Liver (tissue), 9 donors: ENCODE results near the gene SRSF2. TPM values are rescaled to one million over a fixed set of nuclear protein-coding genes. Genes with fewer than 3 reads are reported as not detected.

Experiments used
- DNase-seq: peaks from one replicate; pipeline ENCODE4 v3.0.0-alpha.2; 2017; ENCODE audit warnings: low spot score
- H3K27ac ChIP-seq, 2 donors: one replicate each; pipeline ENCODE4 v1.7.0; 2013; ENCODE audit warnings: inconsistent platforms in 2 of 2, low read length in 2 of 2, control low read depth in 1 of 2, low read depth in 1 of 2, mild to moderate bottlenecking in 1 of 2
- H3K27me3 ChIP-seq, 4 donors: one replicate each; pipeline versions ENCODE4 v1.6.1 to v1.7.0; 2013; ENCODE audit warnings: low read length in 3 of 4, inconsistent platforms in 1 of 4, mild to moderate bottlenecking in 1 of 4, moderate library complexity in 1 of 4; ENCODE audit not compliant: control insufficient read depth in 4 of 4, insufficient read depth in 4 of 4
- H3K36me3 ChIP-seq, 4 donors: one replicate each; pipeline versions ENCODE4 v1.6.1 to v1.7.0; 2013; ENCODE audit warnings: low read length in 3 of 4, mild to moderate bottlenecking in 3 of 4, low read depth in 1 of 4, moderate library complexity in 1 of 4; ENCODE audit not compliant: control insufficient read depth in 4 of 4, insufficient read depth in 3 of 4
- H3K4me1 ChIP-seq, 4 donors: one replicate each; pipeline versions ENCODE4 v1.6.1 to v1.7.0; 2013; ENCODE audit warnings: low read length in 3 of 4, mild to moderate bottlenecking in 3 of 4, moderate library complexity in 1 of 4; ENCODE audit not compliant: control insufficient read depth in 4 of 4, insufficient read depth in 4 of 4
- H3K4me3 ChIP-seq, 3 donors: one replicate each; pipeline versions ENCODE4 v1.6.1 to v1.7.0; 2013; ENCODE audit warnings: low read length in 3 of 3, control low read depth in 1 of 3, low read depth in 1 of 3, mild to moderate bottlenecking in 1 of 3
- H3K9ac ChIP-seq, 2 donors: one replicate each; pipeline ENCODE4 v1.7.0; 2013; ENCODE audit warnings: low read length in 2 of 2, mild to moderate bottlenecking in 2 of 2, moderate library complexity in 2 of 2, control low read depth in 1 of 2, low read depth in 1 of 2
- H3K9me3 ChIP-seq, 4 donors: one replicate each; pipeline versions ENCODE4 v1.6.1 to v1.7.0; 2013; ENCODE audit warnings: low read length in 3 of 4; ENCODE audit not compliant: control insufficient read depth in 4 of 4
- ATF3 ChIP-seq: IDR thresholded peaks from 2 replicates; pipeline ENCODE4 v1.6.1; 2016; ENCODE audit warnings: antibody characterized with exemption
- CTCF ChIP-seq: fragments of 150-350 bp; IDR thresholded peaks from 2 replicates; pipeline ENCODE4 v1.5.1; 2017; ENCODE audit warnings: improper control_type of control experiment, low read depth, low read length; ENCODE audit not compliant: missing input control
- EGR1 ChIP-seq, 2 donors: IDR thresholded peaks; 2 replicates each; pipeline ENCODE4 v1.6.1; 2016 to 2018; ENCODE audit warnings: antibody characterized with exemption in 2 of 2, low read depth in 2 of 2
- JUND ChIP-seq, 2 donors: IDR thresholded peaks; 2 replicates each; pipeline ENCODE4 v1.6.1; 2016; ENCODE audit warnings: antibody characterized with exemption in 2 of 2
- MAX ChIP-seq: IDR thresholded peaks from 2 replicates; pipeline ENCODE4 v1.6.1; 2016; ENCODE audit warnings: antibody characterized with exemption
- REST ChIP-seq: IDR thresholded peaks from 2 replicates; pipeline ENCODE4 v1.6.1; 2016; ENCODE audit warnings: antibody characterized with exemption, mild to moderate bottlenecking
- RXRA ChIP-seq, 2 donors: IDR thresholded peaks; 2 replicates each; pipeline ENCODE4 v1.6.1; 2017 to 2018; ENCODE audit warnings: antibody characterized with exemption in 2 of 2, mild to moderate bottlenecking in 1 of 2
- SP1 ChIP-seq: IDR thresholded peaks from 2 replicates; pipeline ENCODE4 v1.6.1; 2018; ENCODE audit warnings: antibody characterized with exemption, mild to moderate bottlenecking
- TAF1 ChIP-seq: conservative IDR thresholded peaks from 2 replicates; pipeline ENCODE4 v1.6.1; 2016; ENCODE audit warnings: antibody characterized with exemption, mild to moderate bottlenecking
- YY1 ChIP-seq: IDR thresholded peaks from 2 replicates; pipeline ENCODE4 v1.6.1; 2016; ENCODE audit warnings: antibody characterized with exemption, mild to moderate bottlenecking
- WGBS: extraction: QIAGEN DNeasy Blood & Tissue Kit; methylation state at CpG from one replicate; pipeline ENCODE4 v1.1.7; 2013; 5-methylcytosine and 5-hydroxymethylcytosine counted together
- polyA plus RNA-seq, 2 donors: library from polyadenylated mRNA; stranded (reverse) in 1 of 2; unstranded in 1 of 2; fragments of 200-250 nt in 1 of 2; fragments of >200 nt in 1 of 2; fragmentation: Nextera tagmentation in 1 of 2; extraction: Ambion mirVana in 1 of 2; gene quantifications; one replicate each; pipeline versions ENCODE4 v1.2.1 to v1.2.3, GENCODE V29; 2013 to 2015
- total RNA-seq, 2 donors: library from RNA; depleted of rRNA; stranded (reverse); fragments of >200 nt; gene quantifications; one replicate each; pipeline ENCODE4 v1.2.3, GENCODE V29; 2014
- donor health status: healthy.
- donor health status: healthy.
- donor health status: healthy.
- donor health status: healthy.
- donor health status: healthy.

SRSF2 gene
- total and polyA plus RNA-seq, 4 donors: 66.5 to 184 (median 150) TPM

GRCh38 chr17:76720941-76721340 is 16.2 kb downstream of the SRSF2 start:
- Histone ChIP-seq H3K27ac (no peak overlapping the region), H3K4me3 (no peak overlapping the region), H3K4me1 (peaks cover 3 to 12% (median 9%) of the 10 kb centered on the region in 4 donors), H3K9me3 (no peaks in the 10 kb centered on the region), H3K9ac (no peak overlapping the region), H3K36me3 (peaks cover 19 to 68% (median 62%) of the 10 kb centered on the region in 4 donors), H3K27me3 (no peaks in the 10 kb centered on the region)
- 96% methylated on average over 9 of the region's 9 CpGs for WGBS
- TF ChIP-seq SP1 (no peak), TAF1 (no peak), RXRA (IDR thresholded peaks at IDR 0.05) (no peak), REST (no peak), YY1 (no peak)
- no peak for DNase-seq

GRCh38 chr17:76720211-76720610 is 16.9 kb downstream of the SRSF2 start:
- Histone ChIP-seq H3K4me1 (peaks cover 3 to 14% (median 6%) of the 10 kb centered on the region in 4 donors), H3K27ac (no peak overlapping the region)

More at GRCh38 chr17:76720211-76720610, 16.9 kb downstream of the SRSF2 start:
- Histone ChIP-seq H3K9ac (no peak overlapping the region), H3K9me3 (no peaks in the 10 kb centered on the region), H3K36me3 (peaks cover 19 to 75% (median 67%) of the 10 kb centered on the region in 4 donors), H3K27me3 (no peaks in the 10 kb centered on the region), H3K4me3 (no peak overlapping the region)
- no peak for DNase-seq
- 96% methylated on average over 9 of the region's 9 CpGs for WGBS
- TF ChIP-seq MAX (no peak), REST (no peak), CTCF (no peak), JUND (IDR thresholded peaks at IDR 0.05) (no peak), EGR1 (IDR thresholded peaks at IDR 0.05; ENCODE audit: low read depth in 2 of 2) (no peak), ATF3 (no peak)
